NCI-H146 treated with DMSO at 0.1 percent for 48 hours (cell line): Measurements from ENCODE around the gene ZNF341.
"Not testable (repeated sequence)": the region's sequence is repeated elsewhere in the genome, so short reads cannot be mapped to it uniquely, and the experiment has no call there.

Experiments
- DNase-seq: peaks from one replicate; lab custom pipeline; 2025; ENCODE audit not compliant: unreplicated experiment; lab: John Stamatoyannopoulos, UW

Gene ZNF341

GRCh38 chr20:33728463-33728862 is 3.3 kb upstream of the ZNF341 start:
- DNase-seq: no peak

GRCh38 chr20:33729101-33729500 is 2.7 kb upstream of the ZNF341 start:
- no peak for DNase-seq

- no peak for DNase-seq
These were observed 677 bp upstream of the ZNF341 start for GRCh38 chr20:33730946-33731692.

- peak; percentile 85 for DNase-seq
These were observed 572 bp downstream of the ZNF341 start for GRCh38 chr20:33732166-33732970.

GRCh38 chr20:33733654-33734576 is 2.1 kb downstream of the ZNF341 start:
- no peak for DNase-seq

- DNase-seq: no peak
These were observed 5.2 kb downstream of the ZNF341 start for GRCh38 chr20:33736962-33737361.

- no peak for DNase-seq
These were observed 7.7 kb downstream of the ZNF341 start for GRCh38 chr20:33739493-33739892.

- DNase-seq: no peak
These were observed 8.4 kb downstream of the ZNF341 start for GRCh38 chr20:33740189-33740588.

GRCh38 chr20:33744181-33744580 is 12.4 kb downstream of the ZNF341 start:
- no peak for DNase-seq

- DNase-seq: no peak
These were observed 13.1 kb downstream of the ZNF341 start for GRCh38 chr20:33744773-33745385.

GRCh38 chr20:33746325-33746998 is 14.7 kb downstream of the ZNF341 start:
- no peak for DNase-seq

GRCh38 chr20:33751775-33752174 is 20.0 kb downstream of the ZNF341 start:
- DNase-seq: no peak

- no peak for DNase-seq
These were observed 21.3 kb downstream of the ZNF341 start for GRCh38 chr20:33753143-33753542.

GRCh38 chr20:33753763-33754162 is 22.0 kb downstream of the ZNF341 start:
- DNase-seq: no peak

- not testable (repeated sequence) for DNase-seq
These were observed 24.2 kb downstream of the ZNF341 start for GRCh38 chr20:33755936-33756490.

GRCh38 chr20:33757046-33757445 is 25.2 kb downstream of the ZNF341 start:
- no peak for DNase-seq

- no peak for DNase-seq
These were observed 25.7 kb downstream of the ZNF341 start for GRCh38 chr20:33757458-33757857.

- DNase-seq: no peak
These were observed 30.0 kb downstream of the ZNF341 start for GRCh38 chr20:33761698-33762250.

GRCh38 chr20:33765099-33765498 is 33.3 kb downstream of the ZNF341 start:
- DNase-seq: no peak

GRCh38 chr20:33765592-33765991 is 33.8 kb downstream of the ZNF341 start:
- DNase-seq: no peak
